PC-9 (cell line): Measurements from ENCODE around the gene IQGAP3. TPM values are rescaled to one million over a fixed set of nuclear protein-coding genes. Genes with fewer than 3 reads are reported as not detected.
"Not testable (repeated sequence)": the region's sequence is repeated elsewhere in the genome, so short reads cannot be mapped to it uniquely, and the experiment has no call there.

ENCODE experiments used
- BruUV-seq: library from RNA; stranded (reverse); fragments of 400-500 nt; replicated peaks from 2 replicates; lab custom pipeline; 2021; lab: Mats Ljungman, UMichigan
- CTCF ChIA-PET: fragments of 300-600 bp; sonication (Branson Sonifier 250); formaldehyde crosslinking; loops from one replicate; lab custom pipeline; 2022; ENCODE audit warnings: antibody characterized with exemption; lab: Charles Lee
- POLR2A ChIA-PET: fragments of 300-600 bp; sonication (Branson Sonifier 250); formaldehyde crosslinking; loops from one replicate; lab custom pipeline; 2022; ENCODE audit warnings: antibody characterized with exemption; ENCODE audit not compliant: unreplicated experiment; lab: Charles Lee
- DNase-seq, 2 experiments: peaks; one replicate each; pipeline versions ENCODE4 v3.0.0 to v3.0.0-alpha.2; 2015 to 2022; ENCODE audit warnings: mixed read lengths in 1 of 2
- H2AFZ ChIP-seq: fragments of 200-600 bp; sonication (generic); 2 replicates; pipeline ENCODE4 v1.8.1; 2017; ENCODE audit warnings: antibody characterized with exemption
- H3F3A ChIP-seq: fragments of 200-600 bp; sonication (generic); 2 replicates; pipeline ENCODE4 v1.8.1; 2017; ENCODE audit warnings: antibody characterized with exemption, mild to moderate bottlenecking, low read depth; ENCODE audit not compliant: insufficient read depth
- H3K27ac ChIP-seq: fragments of 200-600 bp; sonication (generic); 2 replicates; pipeline ENCODE4 v1.6.1; 2016; ENCODE audit warnings: mixed run types
- H3K27me3 ChIP-seq: fragments of 200-600 bp; sonication (generic); 2 replicates; pipeline ENCODE4 v1.6.1; 2016; ENCODE audit warnings: low read depth, mixed run types; ENCODE audit not compliant: insufficient read depth
- H3K36me3 ChIP-seq: fragments of 200-600 bp; sonication (generic); 2 replicates; pipeline ENCODE4 v1.6.1; 2016; ENCODE audit warnings: low read depth, mixed run types
- H3K4me1 ChIP-seq: fragments of 200-600 bp; sonication (generic); replicated peaks from 2 replicates; pipeline ENCODE4 v1.6.1; 2016; ENCODE audit warnings: mixed run types; ENCODE audit not compliant: insufficient read depth
- H3K4me2 ChIP-seq: fragments of 200-600 bp; sonication (generic); 2 replicates; pipeline ENCODE4 v1.6.1; 2017; ENCODE audit warnings: mixed run types
- H3K4me3 ChIP-seq: fragments of 200-600 bp; sonication (generic); 2 replicates; pipeline ENCODE4 v1.6.1; 2016; ENCODE audit warnings: mixed run types
- H3K79me2 ChIP-seq: fragments of 200-600 bp; sonication (generic); 2 replicates; pipeline ENCODE4 v1.6.1; 2017; ENCODE audit warnings: low read depth, mixed run types
- H3K9me2 ChIP-seq: fragments of 200-600 bp; sonication (generic); 2 replicates; pipeline ENCODE4 v1.8.1; 2017; ENCODE audit warnings: mild to moderate bottlenecking; ENCODE audit not compliant: insufficient read depth
- H3K9me3 ChIP-seq: fragments of 200-600 bp; sonication (generic); 2 replicates; pipeline ENCODE4 v1.8.1; 2016; ENCODE audit warnings: low read depth; ENCODE audit not compliant: insufficient read depth
- H4K20me1 ChIP-seq: fragments of 200-600 bp; sonication (generic); 2 replicates; pipeline ENCODE4 v1.8.1; 2017; ENCODE audit not compliant: insufficient read depth
- EZH2 ChIP-seq: fragments of 200-600 bp; sonication (generic); IDR thresholded peaks from 2 replicates; pipeline ENCODE4 v1.8.0; 2017; ENCODE audit warnings: antibody characterized with exemption, low read depth
- intact Hi-C: fragments of 100-400 bp; cut with micrococcal nuclease; formaldehyde crosslinking; loops from one replicate; pipeline ENCODE4 v1.10.0; 2022; ENCODE audit not compliant: unreplicated experiment
- total RNA-seq: library from RNA; stranded (reverse); gene quantifications from 2 replicates; pipeline ENCODE4 v1.2.3, GENCODE V29; 2021
- TF ChIP-seq, protein P1 (sequence below): fragments of 200-600 bp; sonication (generic); conservative IDR thresholded peaks from 2 replicates; pipeline ENCODE4 v1.6.1; 2017; ENCODE audit warnings: mixed run types, antibody characterized with exemption, mild to moderate bottlenecking, moderate library complexity

IQGAP3 gene
- total RNA-seq, 1 experiment from 2014 or later: 63.1 TPM

DNA sequence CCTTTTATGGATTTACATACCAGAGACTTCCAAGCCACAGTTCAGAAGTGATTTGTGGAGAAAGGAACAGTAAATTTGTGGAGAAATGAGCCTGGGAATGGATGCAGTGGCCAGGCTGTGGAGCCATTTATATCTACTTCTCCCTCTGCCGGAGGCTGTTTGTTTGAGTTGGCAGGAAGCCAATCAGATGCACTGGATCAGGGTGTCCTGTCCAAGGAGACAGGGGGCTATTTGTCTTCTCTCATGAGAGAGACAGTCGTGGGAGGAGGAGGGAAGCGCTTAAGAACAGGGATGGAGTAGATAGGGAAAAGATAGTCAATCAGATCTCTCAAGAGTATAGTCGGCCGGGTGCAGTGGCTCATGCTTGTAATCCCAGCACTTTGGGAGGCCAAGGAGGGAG is 44.1 kb upstream of the IQGAP3 start:
- TF ChIP-seq EZH2: no peak
- TF ChIP-seq, protein P1, sequence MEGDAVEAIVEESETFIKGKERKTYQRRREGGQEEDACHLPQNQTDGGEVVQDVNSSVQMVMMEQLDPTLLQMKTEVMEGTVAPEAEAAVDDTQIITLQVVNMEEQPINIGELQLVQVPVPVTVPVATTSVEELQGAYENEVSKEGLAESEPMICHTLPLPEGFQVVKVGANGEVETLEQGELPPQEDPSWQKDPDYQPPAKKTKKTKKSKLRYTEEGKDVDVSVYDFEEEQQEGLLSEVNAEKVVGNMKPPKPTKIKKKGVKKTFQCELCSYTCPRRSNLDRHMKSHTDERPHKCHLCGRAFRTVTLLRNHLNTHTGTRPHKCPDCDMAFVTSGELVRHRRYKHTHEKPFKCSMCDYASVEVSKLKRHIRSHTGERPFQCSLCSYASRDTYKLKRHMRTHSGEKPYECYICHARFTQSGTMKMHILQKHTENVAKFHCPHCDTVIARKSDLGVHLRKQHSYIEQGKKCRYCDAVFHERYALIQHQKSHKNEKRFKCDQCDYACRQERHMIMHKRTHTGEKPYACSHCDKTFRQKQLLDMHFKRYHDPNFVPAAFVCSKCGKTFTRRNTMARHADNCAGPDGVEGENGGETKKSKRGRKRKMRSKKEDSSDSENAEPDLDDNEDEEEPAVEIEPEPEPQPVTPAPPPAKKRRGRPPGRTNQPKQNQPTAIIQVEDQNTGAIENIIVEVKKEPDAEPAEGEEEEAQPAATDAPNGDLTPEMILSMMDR: no peak
- peaks cover 57% of the 10 kb centered on the region for H3K27me3 ChIP-seq
- H3K79me2 ChIP-seq: no peaks in the 10 kb centered on the region
- H4K20me1 ChIP-seq: no peaks in the 10 kb centered on the region; the same call in 1 of the 2 replicates
- H3K4me3 ChIP-seq: no peak overlapping the region
- peak overlapping the region; percentile 46 for H3K4me2 ChIP-seq
- ChIA-PET POLR2A (no interaction called here), CTCF (no interaction called here)
- H3K4me1 ChIP-seq: peaks cover 8% of the 10 kb centered on the region
- no TSS peak for BruUV-seq
- H3K9me3 ChIP-seq: no peaks in the 10 kb centered on the region
- H3F3A ChIP-seq: 0 out of 2 replicates have a peak, but pooled peaks cover 9% of the 10 kb centered on the region
- H3K27ac ChIP-seq: no peak overlapping the region
- intact Hi-C loops: no loop called here
- DNase-seq: no peak
- no peaks in the 10 kb centered on the region for H3K9me2 ChIP-seq
- no peaks in the 10 kb centered on the region for H3K36me3 ChIP-seq
- peak overlapping the region; percentile 35; the same call in 1 of the 2 replicates for H2AFZ ChIP-seq

DNA sequence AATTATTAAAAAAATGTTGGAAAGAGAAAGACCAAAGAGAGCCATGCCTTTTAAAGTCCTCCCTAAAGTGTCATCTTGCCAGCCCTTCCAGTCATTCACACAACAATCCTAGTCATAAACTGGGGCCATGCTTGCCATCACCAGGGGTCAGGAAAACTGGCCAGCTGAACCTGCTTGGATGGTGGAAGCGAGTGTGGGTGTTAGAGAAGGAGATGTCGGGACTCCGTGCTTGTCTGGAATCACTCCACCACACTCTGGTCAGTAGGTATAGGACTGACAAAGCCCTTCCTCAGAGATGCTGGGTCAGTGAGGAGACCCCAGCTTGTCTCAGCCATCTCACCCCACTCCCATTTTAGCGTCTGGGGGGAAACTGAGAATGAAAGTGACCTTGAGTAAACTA is 43.6 kb upstream of the IQGAP3 start:
- ChIA-PET CTCF (interaction anchor here (0.7 kb wide), 1 partner anchor 376 kb away, joined by 3 read pairs; no protein-coding TSS in a partner anchor), POLR2A (no interaction called here)
- H3K9me2 ChIP-seq: no peaks in the 10 kb centered on the region
- peak overlapping the region; percentile 46 for H3K4me2 ChIP-seq
- H3K79me2 ChIP-seq: no peaks in the 10 kb centered on the region
- intact Hi-C loops: no loop called here
- H4K20me1 ChIP-seq: no peaks in the 10 kb centered on the region; the same call in 1 of the 2 replicates
- no peak overlapping the region for H3K27ac ChIP-seq
- no peak overlapping the region for H3K4me3 ChIP-seq
- no peaks in the 10 kb centered on the region for H3K9me3 ChIP-seq
- no peak for DNase-seq
- TF ChIP-seq EZH2: no peak
- TF ChIP-seq, protein P1: no peak
- H3K27me3 ChIP-seq: peaks cover 57% of the 10 kb centered on the region
- peak overlapping the region; percentile 35; the same call in 1 of the 2 replicates for H2AFZ ChIP-seq
- no TSS peak for BruUV-seq
- peaks cover 8% of the 10 kb centered on the region for H3K4me1 ChIP-seq
- H3K36me3 ChIP-seq: no peaks in the 10 kb centered on the region
- 0 out of 2 replicates have a peak, but pooled peaks cover 9% of the 10 kb centered on the region for H3F3A ChIP-seq

DNA sequence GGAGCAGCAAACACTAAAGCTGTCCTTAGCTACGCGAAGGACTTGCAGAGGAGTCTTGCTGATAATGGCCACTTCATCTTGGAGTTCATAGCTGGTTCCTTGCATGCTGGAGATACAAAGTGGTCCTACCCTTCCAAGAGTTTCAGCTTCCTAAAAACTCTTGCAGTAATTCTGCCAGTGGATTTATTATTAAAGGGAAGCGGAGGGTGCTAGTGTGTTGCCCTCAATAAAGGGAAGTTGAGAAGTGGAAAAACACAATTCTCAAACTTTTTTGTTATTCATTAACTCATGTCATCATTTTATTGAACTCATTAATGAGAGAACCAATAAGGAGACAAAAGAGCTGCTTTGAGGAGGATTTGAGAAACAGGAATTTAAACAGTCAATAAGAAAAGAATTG is 40.3 kb upstream of the IQGAP3 start:
- no TSS peak for BruUV-seq
- intact Hi-C loops: no loop called here
- no peak overlapping the region for H2AFZ ChIP-seq
- H4K20me1 ChIP-seq: no peaks in the 10 kb centered on the region
- H3K9me3 ChIP-seq: no peaks in the 10 kb centered on the region
- H3F3A ChIP-seq: peaks cover 4% of the 10 kb centered on the region; the same call in 1 of the 2 replicates
- H3K27ac ChIP-seq: no peak overlapping the region
- no peak overlapping the region for H3K4me3 ChIP-seq
- H3K27me3 ChIP-seq: peaks cover 30% of the 10 kb centered on the region
- no peak for TF ChIP-seq EZH2
- TF ChIP-seq, protein P1: no peak
- no peaks in the 10 kb centered on the region for H3K9me2 ChIP-seq
- peaks cover 20% of the 10 kb centered on the region for H3K4me1 ChIP-seq
- H3K4me2 ChIP-seq: no peak overlapping the region
- no peaks in the 10 kb centered on the region for H3K36me3 ChIP-seq
- ChIA-PET CTCF (interaction anchor here (0.6 to 0.7 kb wide), 2 partner anchors 11 to 15 kb away, joined by 3 read pairs; no protein-coding TSS in a partner anchor), POLR2A (no interaction called here)
- no peaks in the 10 kb centered on the region for H3K79me2 ChIP-seq
- DNase-seq: no peak

DNA sequence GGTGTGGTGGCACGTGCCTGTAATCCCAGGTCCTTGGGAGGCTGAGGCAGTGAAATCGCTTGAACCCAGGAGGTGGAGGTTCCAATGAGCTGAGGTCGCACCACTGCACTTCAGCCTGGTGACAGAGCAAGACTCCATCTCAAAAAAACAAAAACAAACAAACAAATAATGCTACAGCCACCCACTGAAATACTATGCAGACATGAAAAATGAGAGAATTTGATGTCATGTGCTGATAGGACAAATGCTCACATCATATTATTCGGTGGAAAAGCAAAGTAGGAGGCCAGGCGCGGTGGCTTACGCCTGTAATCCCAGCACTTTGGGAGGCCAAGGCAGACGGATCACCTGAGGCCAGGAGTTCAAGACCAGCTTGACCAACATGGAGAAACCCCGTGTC is 37.7 kb upstream of the IQGAP3 start:
- H3K4me3 ChIP-seq, H3K79me2 ChIP-seq, BruUV-seq, DNase-seq, H3K9me2 ChIP-seq, H3K4me2 ChIP-seq, CTCF ChIA-PET, H4K20me1 ChIP-seq, H3K9me3 ChIP-seq, H3K27ac ChIP-seq, H3F3A ChIP-seq, intact Hi-C loops, H2AFZ ChIP-seq, H3K36me3 ChIP-seq: not testable (repeated sequence)
- POLR2A ChIA-PET: interaction anchor here (0.6 kb wide), 1 partner anchor 163 kb away, joined by 3 read pairs; no protein-coding TSS in a partner anchor
- H3K4me1 ChIP-seq: peaks cover 18% of the 10 kb centered on the region; the same call in 1 of the 2 replicates
- peaks cover 20% of the 10 kb centered on the region; the same call in 1 of the 2 replicates for H3K27me3 ChIP-seq
